Measurements from ENCODE around the gene EXOC3L4.
"Not testable (repeated sequence)": the region's sequence is repeated elsewhere in the genome, so short reads cannot be mapped to it uniquely, and the experiment has no call there.

Gene EXOC3L4

DNA sequence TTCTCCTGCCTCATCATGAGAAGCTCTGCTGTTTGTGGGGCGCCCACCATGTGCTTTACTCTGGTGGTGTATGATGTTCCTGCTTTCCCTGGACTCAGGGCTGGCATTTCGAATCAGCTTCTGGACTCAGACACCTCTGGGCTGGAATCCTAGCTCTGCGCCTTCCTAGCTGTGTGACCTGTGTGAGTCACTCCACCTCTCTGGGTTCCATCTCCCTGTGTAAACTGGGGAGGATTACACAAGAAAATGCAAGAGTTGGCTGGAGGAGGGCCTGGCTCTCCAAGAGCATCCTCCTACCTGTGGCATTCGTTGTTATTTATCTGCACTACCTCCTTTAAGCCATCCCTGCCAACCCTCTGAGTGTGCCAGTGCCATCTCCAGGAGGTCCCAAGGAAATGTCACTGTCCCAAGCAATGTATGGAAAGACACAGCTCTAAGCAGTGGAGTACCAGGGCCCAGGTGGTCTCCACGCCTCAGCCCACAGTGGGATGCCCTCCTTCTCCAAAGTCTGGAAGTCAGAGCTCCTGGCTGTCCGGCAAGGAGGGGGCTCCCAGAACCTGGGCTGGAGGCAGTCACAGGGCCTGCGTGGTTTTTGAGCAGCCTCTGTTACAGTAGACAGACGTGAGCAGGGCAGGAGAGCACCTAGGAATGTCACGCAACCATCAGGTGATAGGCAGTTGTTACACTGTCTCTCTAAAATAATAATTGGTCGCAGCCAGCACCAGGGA lies 21.5 kb downstream of the EXOC3L4 start:
- TF ChIP-seq, protein P1, sequence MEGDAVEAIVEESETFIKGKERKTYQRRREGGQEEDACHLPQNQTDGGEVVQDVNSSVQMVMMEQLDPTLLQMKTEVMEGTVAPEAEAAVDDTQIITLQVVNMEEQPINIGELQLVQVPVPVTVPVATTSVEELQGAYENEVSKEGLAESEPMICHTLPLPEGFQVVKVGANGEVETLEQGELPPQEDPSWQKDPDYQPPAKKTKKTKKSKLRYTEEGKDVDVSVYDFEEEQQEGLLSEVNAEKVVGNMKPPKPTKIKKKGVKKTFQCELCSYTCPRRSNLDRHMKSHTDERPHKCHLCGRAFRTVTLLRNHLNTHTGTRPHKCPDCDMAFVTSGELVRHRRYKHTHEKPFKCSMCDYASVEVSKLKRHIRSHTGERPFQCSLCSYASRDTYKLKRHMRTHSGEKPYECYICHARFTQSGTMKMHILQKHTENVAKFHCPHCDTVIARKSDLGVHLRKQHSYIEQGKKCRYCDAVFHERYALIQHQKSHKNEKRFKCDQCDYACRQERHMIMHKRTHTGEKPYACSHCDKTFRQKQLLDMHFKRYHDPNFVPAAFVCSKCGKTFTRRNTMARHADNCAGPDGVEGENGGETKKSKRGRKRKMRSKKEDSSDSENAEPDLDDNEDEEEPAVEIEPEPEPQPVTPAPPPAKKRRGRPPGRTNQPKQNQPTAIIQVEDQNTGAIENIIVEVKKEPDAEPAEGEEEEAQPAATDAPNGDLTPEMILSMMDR (conservative IDR thresholded peaks at IDR 0.05; ENCODE audit: low read depth, low read length) = no peak
- no peak overlapping the region for H3K4me3 ChIP-seq (ENCODE audit: low read length)
- no peak for DNase-seq (ENCODE audit: low read depth)

DNA sequence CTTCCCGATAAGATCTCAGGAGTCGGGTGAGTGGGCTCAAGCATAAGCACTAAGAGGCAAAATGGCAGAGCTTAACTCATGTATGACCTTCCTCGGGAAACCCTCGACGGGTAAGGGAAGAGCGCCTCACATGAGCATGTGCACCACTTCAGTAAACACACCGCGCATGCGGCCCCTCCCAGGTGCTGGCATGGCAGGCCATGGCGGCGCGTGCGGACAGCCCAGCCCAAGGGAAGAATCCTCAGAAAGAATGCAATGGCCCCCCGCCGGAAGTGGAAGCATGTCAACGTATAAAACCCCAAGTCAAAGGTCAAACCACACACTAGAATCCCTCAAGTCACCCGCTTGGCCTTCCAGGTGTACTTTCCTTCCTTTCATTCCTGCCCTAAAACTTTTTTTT lies 22.1 kb downstream of the EXOC3L4 start:
- DNase-seq (ENCODE audit: low read depth) = no peak
- TF ChIP-seq, protein P1 (conservative IDR thresholded peaks at IDR 0.05; ENCODE audit: low read depth, low read length) = no peak
- H3K4me3 ChIP-seq (ENCODE audit: low read length) = no peak overlapping the region

DNA sequence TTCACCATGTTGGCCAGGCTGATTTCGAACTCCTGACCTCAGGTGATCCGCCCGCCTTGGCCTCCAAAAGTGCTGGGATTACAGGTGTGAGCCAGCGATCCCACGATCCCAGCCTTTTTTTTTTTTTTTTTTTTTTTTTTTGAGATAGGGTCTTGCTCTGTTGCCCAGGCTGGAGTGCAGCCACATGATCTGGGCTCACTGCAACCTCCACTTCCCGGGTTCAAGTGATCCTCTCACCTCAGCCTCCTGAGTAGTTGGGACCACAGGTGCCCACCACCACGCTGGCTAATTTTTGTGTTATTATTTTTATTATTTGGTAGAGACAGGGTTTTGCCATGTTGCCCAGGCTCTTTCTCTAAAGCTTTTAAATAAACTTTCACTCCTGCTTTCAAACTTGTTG lies 23.0 kb downstream of the EXOC3L4 start:
- DNase-seq (ENCODE audit: low read depth); H3K4me3 ChIP-seq (ENCODE audit: low read length): not testable (repeated sequence)

DNA sequence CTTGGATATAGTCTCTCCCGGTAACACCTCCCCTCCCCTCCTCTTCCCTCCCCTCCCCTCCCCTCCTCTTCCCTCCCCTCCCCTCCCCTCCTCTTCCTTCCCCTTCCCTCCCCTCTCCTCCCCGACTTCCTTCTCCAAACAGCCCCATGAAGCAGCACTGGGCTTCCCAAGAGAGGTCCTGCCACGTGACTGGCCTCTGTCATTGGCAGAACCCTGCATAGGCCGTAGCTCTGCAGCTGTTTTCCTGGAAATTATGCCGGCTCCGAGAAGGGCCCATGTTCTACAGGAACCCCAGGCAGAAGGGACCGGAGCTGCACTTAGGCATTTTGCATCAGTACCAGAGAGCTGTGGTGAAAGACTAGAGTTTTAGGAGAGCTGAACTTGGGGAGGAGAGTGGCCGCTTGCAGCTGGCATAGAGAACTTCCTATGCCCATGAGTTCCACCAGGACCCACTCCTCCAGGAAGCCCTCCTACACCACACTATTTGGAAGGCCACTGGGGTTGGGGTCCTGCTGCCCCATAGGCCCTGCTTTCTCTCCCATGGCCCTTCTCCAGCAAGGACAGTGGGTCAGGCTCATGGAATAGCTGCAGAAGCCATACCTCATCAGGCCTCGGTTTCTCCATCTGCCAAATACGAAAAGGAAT lies 23.6 kb downstream of the EXOC3L4 start:
- H3K4me3 ChIP-seq (ENCODE audit: low read length) = no peak overlapping the region
- TF ChIP-seq, protein P1 (conservative IDR thresholded peaks at IDR 0.05; ENCODE audit: low read depth, low read length) = no peak
- DNase-seq (ENCODE audit: low read depth) = no peak

DNA sequence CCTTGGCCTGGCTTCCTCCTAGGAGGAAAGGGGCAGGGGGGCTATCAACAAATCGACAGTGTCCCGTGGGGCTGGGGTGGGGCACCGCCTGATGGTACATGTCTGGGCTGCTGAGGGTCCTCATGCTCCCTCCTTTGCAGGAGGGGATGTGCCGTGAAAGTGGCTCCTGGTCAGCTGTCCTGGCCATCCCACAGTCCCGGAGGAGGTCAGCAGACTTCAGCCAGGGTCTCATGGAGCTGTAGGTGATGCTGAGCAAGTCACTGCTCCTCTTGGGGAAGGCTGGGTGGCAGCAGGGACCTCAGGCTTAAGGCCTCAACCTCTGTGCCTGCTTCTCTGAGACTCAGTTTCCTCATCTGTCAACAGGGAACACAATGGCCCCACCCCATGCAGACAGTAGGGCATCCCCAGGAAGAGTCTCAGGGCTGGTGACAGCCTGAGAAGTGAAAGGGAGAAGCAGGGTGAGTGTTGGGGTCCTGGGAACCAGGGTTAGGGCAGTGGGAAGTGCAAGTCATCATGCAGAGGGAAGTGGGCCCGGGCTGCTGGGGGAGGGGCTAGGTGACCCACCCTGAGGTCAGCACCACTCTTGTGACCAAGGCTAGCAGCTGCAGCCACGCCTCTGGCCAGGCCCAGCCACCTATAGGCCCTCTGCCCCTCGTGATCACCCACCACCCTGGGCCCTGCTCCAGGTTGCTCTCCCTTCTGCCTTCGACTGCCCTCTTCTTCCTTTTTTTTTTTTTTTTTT lies 24.3 kb downstream of the EXOC3L4 start:
- TF ChIP-seq, protein P1 (conservative IDR thresholded peaks at IDR 0.05; ENCODE audit: low read depth, low read length) = no peak
- H3K4me3 ChIP-seq (ENCODE audit: low read length) = no peak overlapping the region
- no peak for DNase-seq (ENCODE audit: low read depth)

DNA sequence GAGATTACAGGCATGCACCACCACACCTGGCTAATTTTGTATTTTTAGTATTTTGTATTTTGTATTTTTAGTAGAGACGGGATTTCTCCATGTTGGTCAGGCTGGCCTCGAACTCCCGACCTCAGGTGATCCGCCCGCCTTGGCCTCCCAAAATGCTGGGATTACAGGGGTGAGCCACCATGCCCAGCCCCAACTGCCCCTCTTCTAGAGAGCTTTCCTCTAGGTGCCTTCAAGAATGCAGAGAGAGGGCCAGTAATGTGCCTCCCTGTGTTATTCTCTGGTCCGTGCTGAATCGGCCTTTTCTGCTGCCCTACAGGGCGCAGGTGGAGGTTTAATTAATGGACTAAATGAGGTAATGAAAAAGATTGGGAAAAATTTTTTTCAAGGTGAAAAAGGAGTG lies 25.0 kb downstream of the EXOC3L4 start:
- not testable (repeated sequence) for DNase-seq (ENCODE audit: low read depth); H3K4me3 ChIP-seq (ENCODE audit: low read length)

DNA sequence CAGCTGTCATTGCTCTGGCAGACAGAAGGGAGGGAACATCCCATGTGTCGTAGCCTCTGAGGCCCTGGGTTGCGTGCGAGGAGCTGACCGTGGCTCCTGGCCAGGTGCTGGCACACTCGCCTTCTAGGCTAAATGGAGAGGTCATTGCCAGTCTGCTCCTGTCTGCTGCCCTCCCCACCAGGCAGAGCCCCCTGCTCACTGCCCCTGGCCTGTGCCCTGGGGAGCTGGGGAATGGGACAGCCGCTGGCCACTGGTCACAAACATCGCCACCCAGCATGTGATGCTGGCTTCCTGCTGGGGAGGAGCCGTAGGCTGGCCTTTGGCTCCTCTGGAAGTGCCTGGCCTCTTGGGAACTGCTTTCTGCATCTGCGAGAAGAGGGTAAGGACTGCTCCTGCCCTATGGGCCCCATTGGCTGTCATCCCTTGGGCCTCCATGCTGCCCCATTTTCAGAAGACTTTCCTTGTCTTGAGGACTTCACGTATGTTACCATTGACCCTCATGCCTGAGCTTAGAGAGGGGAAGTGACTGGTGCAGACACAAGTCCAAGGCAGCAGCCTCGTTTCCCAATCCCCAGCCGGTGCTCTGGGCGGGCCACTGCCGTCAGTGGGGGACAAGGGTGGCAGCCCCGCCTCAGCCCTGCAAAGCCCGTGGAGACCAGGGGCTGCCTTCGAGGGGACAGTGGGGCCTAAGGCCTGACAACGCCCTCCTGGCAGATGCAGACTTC lies 26.8 kb downstream of the EXOC3L4 start:
- TF ChIP-seq, protein P1 (conservative IDR thresholded peaks at IDR 0.05; ENCODE audit: low read depth, low read length) = no peak
- no peak overlapping the region for H3K4me3 ChIP-seq (ENCODE audit: low read length)
- no peak for DNase-seq (ENCODE audit: low read depth)
